ENCODE data around the gene LAPTM4A. TPM values are rescaled to one million over a fixed set of nuclear protein-coding genes. Genes with fewer than 3 reads are reported as not detected.

Gene LAPTM4A
- total and polyA plus RNA-seq, 2 of the 4 experiments (the other 2 are of a cell fraction), result 97.7 to 401 TPM

GRCh38 chr2:20073460-20073859 lies 22.0 kb upstream of the LAPTM4A start:
- CTCF ChIA-PET, result no interaction called here

More at GRCh38 chr2:20073460-20073859, 22.0 kb upstream of the LAPTM4A start:
- Histone ChIP-seq H3K79me1 (ENCODE audit: low read depth in 1 of 2, low read length in 2 of 2) (no peaks in the 10 kb centered on the region), H2AK9ac (replicated peaks; ENCODE audit: low read depth, low read length, poor library complexity) (no peak overlapping the region), H3K56ac (ENCODE audit: extremely low read depth, insufficient read depth, low read length) (no peak overlapping the region), H3K9ac (ENCODE audit: low read depth, low read length) (no peak overlapping the region), H3K18ac (ENCODE audit: low read depth, low read length) (peak overlapping the region; percentile 100; the same call in 1 of the 2 replicates), H3K4me2 (ENCODE audit: low read depth, low read length) (no peak overlapping the region), H3K9me1 (ENCODE audit: insufficient read depth, low read length) (peaks cover 3% of the 10 kb centered on the region; the same call in 1 of the 2 replicates), H2AFZ (replicated peaks; ENCODE audit: low read length, poor library complexity) (no peak overlapping the region), H3K14ac (replicated peaks; ENCODE audit: low read depth, low read length) (peak overlapping the region; percentile 36; the same call in 1 of the 2 replicates), H2BK15ac (ENCODE audit: low read depth, low read length) (0 out of 3 replicates have a peak overlapping the region, but pooled peaks have one; percentile 95), H3K4me3 (ENCODE audit: insufficient read depth, low read depth, low read length) (no peak overlapping the region), H4K5ac (ENCODE audit: low read depth, low read length) (no peak overlapping the region; the same call in 1 of the 2 replicates), H3K27me3 (ENCODE audit: control insufficient read depth, insufficient read depth, low read length) (no peaks in the 10 kb centered on the region), H3K9me3 (ENCODE audit: control insufficient read depth, insufficient read depth, low read length) (peaks cover 5% of the 10 kb centered on the region; the same call in 1 of the 2 replicates), H2AK5ac (ENCODE audit: low read depth, low read length) (peak overlapping the region; percentile 32; the same call in 1 of the 2 replicates), H3K4ac (ENCODE audit: low read depth, low read length) (peak overlapping the region; percentile 44; the same call in 1 of the 2 replicates), H4K91ac (ENCODE audit: insufficient read depth, low read depth, low read length) (peak overlapping the region; percentile 35), H4K20me1 (ENCODE audit: insufficient read depth, low read length) (no peaks in the 10 kb centered on the region), H4K8ac (ENCODE audit: low read depth in 2 of 2, low read length in 2 of 2) (peak overlapping the region; percentile 73 to 96; a peak in 1 of 4 replicates), H3K36me3 (ENCODE audit: control insufficient read depth, insufficient read depth, low read length) (no peaks in the 10 kb centered on the region), H2BK120ac (ENCODE audit: low read depth, low read length) (peak overlapping the region; percentile 96), H3K23ac (ENCODE audit: low read depth, low read length) (no peak overlapping the region), H3K4me1 (ENCODE audit: control insufficient read depth, insufficient read depth, low read length) (peaks cover 21% of the 10 kb centered on the region), H2BK20ac (ENCODE audit: low read depth, low read length) (peak overlapping the region; percentile 58), H2BK5ac (ENCODE audit: low read depth, low read length, poor library complexity, severe bottlenecking) (no peak overlapping the region), H3K27ac (ENCODE audit: insufficient read depth, low read length) (no peak overlapping the region)
- BruUV-seq (replicated peaks), result no TSS peak
- intact Hi-C loops (cut with micrococcal nuclease), result no loop called here
- POLR2A ChIA-PET (ENCODE audit: unreplicated experiment), result no interaction called here
- TF ChIP-seq MXI1 (IDR thresholded peaks at IDR 0.05; ENCODE audit: borderline replicate concordance, low read depth, low read length), result no peak
- TF ChIP-seq FOS (IDR thresholded peaks at IDR 0.05; ENCODE audit: low read depth, low read length), result no peak
- TF ChIP-seq MAZ (IDR thresholded peaks at IDR 0.05; ENCODE audit: borderline replicate concordance, low read depth, low read length), result no peak
- no peak for TF ChIP-seq MAFK (IDR thresholded peaks at IDR 0.05; ENCODE audit: low read depth, low read length)
- TF ChIP-seq CTCF (conservative IDR thresholded peaks at IDR 0.05; ENCODE audit: low read depth, low read length), result no peak
- no peak for TF ChIP-seq CHD1 (IDR thresholded peaks at IDR 0.05; ENCODE audit: low read depth, low read length)
- no peak for TF ChIP-seq SMC3 (IDR thresholded peaks at IDR 0.05; ENCODE audit: low read depth, low read length)
- TF ChIP-seq CEBPB (IDR thresholded peaks at IDR 0.05; ENCODE audit: low read depth, low read length), result no peak
- TF ChIP-seq NFE2L2 (IDR thresholded peaks at IDR 0.05; ENCODE audit: low read depth, low read length), result no peak
- no peak for TF ChIP-seq RFX5 (IDR thresholded peaks at IDR 0.05; ENCODE audit: low read depth, low read length)
- no peak for TF ChIP-seq RAD21 (IDR thresholded peaks at IDR 0.05; ENCODE audit: low read length)
- TF ChIP-seq ELK1 (IDR thresholded peaks at IDR 0.05; ENCODE audit: borderline replicate concordance, low read depth, low read length), result no peak
- in situ Hi-C loops (cut with MboI; ENCODE audit: low sequenced_read_pairs), result no loop called here
- no peak for ATAC-seq (ENCODE audit: low read depth)
- peak; percentile 26 for DNase-seq
- 75% methylated on average over 1 of the region's 2 CpGs; no CpG with 5 or more reads in 1 of the 2 experiments for WGBS, 2 experiments (ENCODE audit: extremely low coverage in 2 of 2, insufficient read length in 1 of 2)
- dilution Hi-C loops (cut with HindIII; ENCODE audit: low sequenced_read_pairs, unreplicated experiment), result no loop called here
